Lung microvascular endothelial cell (primary cell): Measurements from ENCODE around the gene OSCP1. TPM values are rescaled to one million over a fixed set of nuclear protein-coding genes. Genes with fewer than 3 reads are reported as not detected.

Experiments used
- DNase-seq, 2 donors: peaks; one replicate each; pipeline versions ENCODE4 v3.0.0 to v3.0.0-alpha.2; 2010; ENCODE audit warnings: low read depth in 2 of 2
- total RNA-seq: library from RNA; depleted of rRNA; stranded (reverse); fragments of >200 nt; gene quantifications from 2 replicates; pipeline ENCODE4 v1.2.1, GENCODE V29; 2014

The OSCP1 gene
- total RNA-seq, 1 donor from 2014 or later, result 4.2 TPM

DNA sequence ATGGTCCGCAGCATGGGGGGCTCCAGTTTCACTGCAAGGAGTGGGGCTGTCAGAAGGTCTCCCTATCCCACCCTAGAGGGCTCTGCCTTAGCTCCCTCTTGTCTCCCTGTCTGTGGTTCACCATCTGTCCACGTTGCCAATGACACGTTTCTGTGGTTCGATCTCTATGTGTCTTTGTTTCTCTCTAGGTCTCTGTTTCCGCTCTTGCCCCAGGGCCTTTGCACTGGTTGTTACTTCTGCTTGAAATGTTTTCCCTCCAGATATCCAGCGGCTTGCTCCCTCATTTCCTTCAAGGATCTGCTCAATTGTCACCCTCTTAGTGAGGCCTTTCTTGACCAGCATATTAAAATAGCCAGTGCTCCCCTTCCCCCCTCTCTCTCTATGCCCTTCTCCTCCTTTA, 22.4 kb upstream of the OSCP1 start:
- no peak for DNase-seq

DNA sequence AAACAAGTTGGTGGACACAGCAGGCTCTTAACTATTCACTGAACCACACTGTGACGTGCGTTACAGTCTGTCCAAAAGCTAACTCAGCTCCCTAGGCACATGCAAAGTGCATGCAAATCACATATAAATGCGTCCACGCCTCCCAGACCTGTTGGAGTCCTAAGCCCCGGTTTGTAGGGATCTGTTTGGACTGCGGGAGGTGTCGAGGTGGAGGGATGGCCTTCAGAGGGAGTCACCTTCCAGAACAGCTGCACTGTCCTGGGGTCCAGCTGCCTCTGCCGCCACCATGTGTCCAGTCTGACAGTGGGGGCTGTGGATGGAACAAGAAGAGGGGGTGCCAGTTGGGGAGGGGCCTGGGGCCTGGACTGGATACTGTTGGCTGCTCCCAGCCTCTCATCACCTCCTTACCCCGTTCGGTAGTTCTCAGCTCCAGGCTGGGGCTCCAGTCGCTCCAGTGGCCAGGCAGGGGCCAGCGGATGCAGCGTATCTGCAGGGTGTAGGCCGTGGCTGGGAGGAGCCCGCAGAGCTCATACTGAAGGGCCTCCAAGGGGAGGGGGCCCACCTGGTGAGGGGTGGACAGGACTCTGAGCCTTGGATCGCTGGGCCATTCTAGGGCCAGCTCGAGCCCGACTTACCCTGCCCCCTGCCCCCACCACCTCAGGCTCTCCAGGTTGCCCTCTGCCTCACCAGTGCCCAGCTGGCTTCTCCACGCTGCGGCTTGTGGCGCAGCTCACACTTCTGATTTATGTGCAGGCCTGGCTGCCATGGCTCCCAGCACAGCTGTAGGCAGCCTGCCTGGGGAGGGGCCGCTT, 21.8 kb upstream of the OSCP1 start:
- no peak for DNase-seq

DNA sequence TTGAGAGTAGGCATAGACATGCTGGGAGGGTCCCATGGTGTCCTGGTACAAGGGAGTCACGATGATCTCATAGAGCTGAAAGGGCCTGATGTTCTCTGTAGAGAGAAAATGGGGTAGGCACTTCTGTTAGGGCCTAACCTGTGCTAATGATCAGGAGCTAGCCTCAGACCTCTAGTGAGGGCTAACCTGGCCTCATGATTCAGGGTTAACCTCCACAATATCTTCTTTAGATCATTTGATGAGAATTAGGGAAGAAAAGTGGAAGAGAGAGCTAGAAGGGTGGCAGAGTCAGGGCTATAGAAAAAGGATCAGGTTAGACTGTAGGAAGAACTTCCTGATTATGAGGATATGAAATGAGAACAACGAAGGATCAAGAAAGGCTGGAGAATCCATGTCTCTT, 18.9 kb upstream of the OSCP1 start:
- DNase-seq, result no peak

DNA sequence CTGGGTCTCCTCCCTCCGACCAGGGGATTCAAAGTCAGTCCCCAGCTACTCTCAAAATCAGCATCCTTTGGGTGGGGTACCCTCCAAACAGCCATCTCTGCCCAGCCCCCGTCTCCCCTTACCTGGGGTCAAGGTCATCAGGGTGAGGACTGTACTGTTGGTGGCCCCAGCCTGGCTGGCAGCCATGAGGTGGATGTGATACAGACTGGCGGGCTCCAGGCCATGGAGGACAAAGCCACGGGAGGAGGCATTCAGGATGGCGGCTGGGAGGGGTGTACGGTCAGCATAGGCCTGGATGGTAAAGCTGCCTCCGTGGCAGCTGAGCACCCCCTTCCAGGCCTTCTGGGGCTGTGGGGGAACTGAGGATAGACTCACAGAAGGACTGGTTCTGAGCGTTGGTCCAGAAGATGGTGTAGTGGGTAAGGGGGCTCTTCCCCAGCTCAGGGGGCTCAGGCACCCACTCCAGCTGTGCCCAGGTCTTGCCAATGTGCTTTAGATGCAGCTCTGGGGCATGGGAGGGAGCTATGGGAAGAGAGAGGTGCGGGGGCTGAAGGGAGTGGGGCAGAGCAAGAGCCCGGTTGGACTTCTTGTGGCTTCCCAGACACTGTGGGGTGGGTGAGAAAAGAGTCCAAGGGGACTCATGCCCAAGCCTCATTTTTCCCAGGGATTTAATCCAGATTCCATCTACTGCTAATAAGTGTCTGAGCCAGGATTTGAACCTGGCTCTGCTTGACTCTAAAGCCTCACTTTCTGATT, 17.6 kb upstream of the OSCP1 start:
- no peak for DNase-seq

DNA sequence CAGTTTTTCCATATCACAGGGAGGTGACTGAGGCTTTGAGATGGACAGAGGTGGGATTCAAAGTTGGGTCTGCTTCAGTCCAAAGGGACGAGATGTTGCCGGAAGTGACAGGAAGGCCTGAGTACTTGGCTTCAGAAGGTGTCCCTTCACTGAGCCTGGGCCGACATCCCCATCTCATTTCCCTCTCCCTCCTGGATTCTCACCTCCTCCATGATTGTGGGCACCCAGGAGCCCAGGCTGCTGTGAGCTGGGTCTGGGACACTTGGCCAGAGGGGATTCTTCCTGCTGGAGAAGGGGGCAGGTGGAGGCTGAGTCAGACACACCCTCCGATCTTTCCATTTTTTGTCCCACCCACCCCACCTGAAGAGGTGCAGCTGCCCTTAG, 16.8 kb upstream of the OSCP1 start:
- DNase-seq, result no peak

DNA sequence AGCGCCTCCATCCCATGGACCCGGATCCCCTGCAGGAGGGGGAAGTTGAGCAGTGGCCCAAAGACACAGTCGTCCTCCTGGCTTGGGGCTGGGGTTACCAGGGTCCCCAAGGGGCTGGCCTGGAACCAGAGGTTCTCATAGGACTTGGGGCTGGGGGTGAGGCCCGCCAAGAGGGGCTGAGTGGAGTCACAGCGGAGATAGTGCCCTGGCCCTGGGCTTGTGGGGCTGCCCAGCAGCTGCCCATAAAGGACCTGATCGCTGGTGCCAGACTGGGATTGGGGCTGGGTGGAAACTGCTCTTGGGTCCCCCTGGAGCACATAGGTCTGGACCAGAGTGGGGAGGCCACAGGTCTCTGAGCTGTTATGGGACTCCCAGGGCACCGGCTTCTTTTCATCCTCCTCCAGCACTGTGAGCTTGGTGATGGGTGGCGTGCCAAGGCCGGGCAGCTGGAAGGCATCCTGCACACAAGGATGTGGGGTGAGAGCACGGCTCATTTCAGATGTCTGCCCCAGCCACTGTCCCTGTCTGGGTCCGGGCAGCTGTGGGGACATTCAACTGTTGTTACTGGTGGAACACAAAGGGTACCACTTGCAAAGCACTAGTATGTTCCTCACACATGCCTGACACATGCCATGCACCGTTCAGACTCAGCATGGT, 16.2 kb upstream of the OSCP1 start:
- no peak for DNase-seq

DNA sequence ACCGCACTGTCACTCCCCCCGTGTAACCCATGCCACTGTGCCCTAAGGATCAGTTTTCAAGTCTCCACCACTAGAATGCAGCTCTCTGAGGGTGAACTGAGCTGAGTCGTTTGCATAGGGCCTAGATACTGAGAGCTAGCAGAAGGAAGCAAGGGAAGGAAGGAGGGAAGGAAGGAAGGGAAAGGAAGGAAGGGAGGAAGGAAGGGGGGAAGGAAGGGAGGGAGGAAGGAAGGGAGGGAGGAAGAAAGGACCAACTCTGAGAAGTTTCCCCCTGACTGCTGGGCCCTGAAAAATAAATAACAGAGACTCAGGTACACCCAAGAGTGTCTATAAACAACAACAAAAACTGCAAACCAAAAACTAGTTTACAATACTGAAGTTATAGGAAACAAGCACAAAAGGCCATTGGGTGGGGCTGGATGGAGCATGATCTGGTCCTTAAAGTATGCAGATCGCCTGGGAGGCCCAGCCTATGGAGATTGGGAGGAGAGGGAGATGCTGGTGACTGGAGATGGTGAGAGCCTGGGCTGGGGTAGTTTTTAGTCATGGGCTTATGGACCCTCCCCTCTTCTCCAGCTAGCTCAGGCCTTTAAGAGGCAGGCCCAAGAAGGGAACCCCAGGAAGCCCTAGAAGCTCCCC, 15.6 kb upstream of the OSCP1 start:
- no peak for DNase-seq

DNA sequence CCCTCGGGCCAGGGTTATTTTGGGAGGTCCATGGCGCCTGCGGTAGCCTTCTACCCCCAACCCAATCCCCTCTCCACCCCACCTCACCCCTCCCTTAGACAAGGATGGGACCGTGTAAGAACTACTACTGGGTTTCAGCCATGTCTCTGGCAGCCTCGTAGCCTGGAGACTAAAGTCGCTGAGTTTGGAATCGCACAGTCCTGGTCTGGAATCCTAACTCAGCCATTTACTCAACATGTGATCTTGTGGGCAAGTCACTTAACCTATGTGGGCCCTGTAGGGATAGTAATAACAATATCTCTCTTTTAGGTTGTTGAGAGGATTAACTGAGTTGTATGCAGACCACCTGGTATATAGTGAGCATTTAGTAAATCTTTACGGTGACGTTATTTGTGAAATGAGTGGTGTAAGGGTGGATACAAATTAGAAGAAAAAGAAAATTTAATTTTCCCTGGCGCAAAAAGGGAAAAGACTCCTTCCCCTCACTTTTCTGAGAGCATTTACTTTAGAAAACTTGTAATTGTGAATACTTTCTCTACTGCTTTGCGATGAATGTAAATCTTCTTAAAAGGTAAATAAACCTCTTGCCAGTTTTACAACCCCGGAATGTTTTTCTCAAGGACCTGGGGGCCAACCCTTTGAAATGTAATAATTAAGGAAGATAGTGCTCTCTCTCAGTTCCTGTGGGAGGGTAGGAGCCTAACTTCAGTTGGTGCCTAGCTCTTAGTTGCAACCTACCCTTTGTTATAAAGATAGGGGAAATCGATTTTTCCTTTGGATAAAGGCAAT, 14.5 kb upstream of the OSCP1 start:
- DNase-seq, result peak; percentile 22 to 33

DNA sequence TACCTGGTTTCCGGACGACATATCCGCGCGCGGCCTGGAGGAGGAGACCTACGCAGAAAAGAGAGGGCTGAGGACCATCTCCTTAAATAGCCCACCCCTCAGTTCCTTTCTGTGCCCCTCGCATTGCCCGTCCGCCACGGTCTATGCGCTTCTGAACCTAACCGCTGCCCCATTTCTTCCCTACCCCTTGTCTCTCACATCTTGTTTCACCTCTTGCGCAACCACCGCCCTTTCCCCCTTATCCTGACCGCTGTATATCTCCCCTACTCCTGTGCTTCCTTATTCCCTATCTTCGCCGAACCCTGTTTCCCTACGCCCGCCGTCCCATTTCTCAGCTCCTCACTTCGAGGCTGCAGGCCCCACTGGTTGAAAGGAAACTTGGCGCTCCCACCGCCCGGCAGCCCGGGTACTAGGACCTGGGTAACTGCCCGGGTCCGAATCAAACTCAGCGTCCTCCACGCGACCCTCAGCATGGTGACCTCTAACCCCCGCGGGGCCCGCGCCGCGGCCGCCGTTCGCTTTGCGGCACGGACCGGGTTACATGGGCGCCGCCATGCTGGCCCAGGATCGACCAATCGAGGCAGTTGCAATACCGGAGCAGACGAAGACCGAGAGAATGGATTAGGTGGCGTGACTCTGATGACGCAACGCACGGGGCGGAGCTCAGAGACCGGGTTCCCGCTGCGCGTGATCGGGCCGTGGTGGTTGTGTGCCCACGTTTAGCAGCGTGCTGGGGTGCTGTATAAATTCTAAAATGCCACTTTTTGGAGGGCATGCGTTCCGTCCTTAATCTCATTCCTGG, 13.8 kb upstream of the OSCP1 start, which contains the start of gene MRPS15:
TSS of gene MRPS15 (minus strand) at position 582 of the 802 bp plus-strand sequence. CDS start at position 473, 109 bp downstream.
- peak; percentile 94 to 97 for DNase-seq

DNA sequence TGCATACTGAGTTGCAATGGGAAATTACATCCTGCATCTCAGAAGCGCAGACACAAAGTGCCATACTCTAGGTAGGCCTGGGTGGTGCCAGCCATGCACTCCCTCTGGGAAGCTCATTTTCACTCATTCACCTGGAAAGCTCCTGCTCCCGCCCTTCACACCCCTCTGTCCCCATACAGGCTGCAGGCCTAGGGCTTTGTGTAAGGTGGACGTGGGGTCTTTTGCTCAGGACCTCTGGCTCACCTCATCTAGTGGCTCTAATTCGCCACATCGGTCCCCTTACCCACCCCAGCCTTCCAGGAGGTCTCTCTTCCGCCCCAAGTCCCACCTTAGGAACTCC, 13.2 kb upstream of the OSCP1 start:
- DNase-seq, result no peak

DNA sequence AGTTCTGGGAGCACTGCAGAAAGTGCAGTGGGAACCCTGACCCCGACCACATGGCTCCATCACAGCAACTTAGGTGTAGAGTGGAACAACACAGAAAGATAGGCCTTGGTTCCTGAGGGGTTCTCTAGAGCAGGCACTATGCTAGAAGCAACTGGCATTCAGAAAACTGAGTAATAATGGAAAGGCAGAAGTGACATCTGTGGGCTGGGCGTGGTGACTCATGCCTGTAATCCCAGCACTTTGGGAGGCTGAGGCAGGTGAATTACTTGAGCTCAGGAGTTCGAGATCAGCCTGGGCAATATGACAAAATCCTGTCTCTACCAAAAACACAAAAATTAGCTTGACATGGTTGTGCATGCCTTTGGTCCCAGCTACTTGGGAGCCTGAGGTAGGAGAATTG, 8.7 kb upstream of the OSCP1 start:
- no peak for DNase-seq

DNA sequence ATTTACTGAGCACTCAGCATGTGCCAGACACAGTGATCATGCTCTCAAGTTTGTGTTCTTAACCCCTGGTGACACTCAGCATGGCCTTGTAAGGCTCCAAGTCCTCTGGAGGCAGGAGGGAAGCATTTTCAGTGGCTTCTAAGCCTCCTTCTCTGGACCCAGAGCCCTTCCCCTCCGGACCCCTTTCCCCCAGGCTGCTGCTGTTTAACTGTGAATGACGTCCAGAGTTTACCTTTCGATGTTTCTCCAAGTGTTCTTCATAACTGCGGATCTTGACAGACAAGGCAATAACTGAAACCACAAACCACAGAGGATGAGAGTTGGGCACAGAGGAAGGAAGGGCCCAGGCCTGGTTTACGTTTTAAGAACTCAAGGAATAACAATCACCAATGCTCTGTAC, 7.4 kb upstream of the OSCP1 start:
- no peak for DNase-seq

DNA sequence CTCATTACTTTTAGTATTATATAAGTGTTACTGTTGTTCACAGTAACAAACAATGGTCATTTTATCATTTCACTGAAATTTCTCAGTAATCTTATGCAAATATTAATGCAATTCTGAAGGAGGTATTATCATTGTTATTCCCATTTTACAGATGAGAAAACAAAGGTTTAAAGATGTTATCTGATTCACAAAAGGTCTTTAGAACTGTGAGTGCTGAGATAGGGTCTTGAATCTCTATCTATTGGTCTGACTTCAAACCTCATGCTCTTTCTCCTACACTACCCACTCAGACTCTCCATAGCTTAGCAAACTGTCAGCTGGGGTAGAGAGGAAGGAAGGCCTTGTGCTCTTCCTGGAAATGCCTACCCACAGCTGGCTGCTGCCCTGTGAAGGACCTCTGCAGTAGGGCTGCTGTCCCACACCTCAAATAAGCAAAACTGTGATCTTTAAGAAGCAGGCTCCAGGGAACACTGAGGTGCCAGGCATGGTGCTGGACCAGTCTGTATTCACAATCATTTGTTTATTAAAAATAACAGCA, 6.2 kb upstream of the OSCP1 start:
- DNase-seq, result peak in 1 of 2 donors; percentile 62

DNA sequence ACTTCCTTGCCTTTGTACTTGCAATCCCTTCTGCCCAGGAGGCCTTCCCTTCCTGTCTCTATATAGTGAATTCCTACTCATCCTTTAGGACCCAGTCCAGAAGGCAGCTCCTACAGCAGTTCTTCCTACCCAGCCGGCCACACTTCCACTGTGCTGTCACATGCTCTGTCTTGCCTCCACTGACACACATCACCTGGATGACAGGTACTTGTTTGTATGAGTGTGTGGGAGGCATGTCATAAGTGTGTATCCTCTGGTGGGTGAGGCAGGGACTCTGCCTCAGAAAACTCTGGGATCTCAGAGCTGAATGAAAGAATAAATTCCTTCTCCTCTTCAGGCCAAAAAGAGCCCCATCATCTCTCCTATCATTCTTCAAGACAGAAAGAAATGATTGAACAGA, 5.1 kb upstream of the OSCP1 start:
- no peak for DNase-seq

DNA sequence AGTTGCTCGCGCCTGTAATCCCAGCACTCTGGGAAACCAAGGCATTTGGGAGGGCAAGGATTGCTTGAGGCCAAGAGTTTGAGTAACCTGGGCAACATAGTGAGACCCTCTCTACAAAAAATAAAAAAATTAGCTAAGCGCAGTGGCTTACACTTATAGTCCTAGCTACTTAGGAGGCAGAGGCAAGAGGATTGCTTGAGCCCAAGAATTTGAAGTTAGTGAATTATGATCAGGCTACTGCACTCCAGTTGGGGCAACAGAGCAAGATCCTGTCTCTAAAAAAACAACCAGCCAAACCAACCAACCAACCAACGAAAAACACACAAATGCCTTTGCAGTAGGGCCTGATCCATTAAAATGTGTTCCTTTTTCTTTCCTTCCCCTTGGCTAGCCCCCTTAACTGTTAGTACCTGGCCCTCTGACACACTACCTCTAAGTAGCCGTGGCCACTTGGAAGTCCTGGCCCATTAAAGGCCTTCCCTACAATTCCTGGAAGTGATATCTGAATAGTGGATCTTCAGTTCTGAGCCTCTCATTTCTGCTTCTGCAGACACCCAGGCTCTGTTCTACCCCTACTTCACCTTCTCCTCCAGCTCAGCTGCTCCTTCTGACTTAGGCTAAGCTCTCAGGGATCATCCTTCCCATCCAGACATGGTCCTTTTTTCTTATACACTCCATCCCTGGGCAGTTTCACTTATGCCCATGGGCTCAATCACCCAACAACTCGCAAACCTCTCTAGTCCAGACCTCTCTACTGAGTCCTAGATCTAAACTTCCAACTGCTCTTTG, 3.5 kb upstream of the OSCP1 start:
- DNase-seq, result no peak

DNA sequence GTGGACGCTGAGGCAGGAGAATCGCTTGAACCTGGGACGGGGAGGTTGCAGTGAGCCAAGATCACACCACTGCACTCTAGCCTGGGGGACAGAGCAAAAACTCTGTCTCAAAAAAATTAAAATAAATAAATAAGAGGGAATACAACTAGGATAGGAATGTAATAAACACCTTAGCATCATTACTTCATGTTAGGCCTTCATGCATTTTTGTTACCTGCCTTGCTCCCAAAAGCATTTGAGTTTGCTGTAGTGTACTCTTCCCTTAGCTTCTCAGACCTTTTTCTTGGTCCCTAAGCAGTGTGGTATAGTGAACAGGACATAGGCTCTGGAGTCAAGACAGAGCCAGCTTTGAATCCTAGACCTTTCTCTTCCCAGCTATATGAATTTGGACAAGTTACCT, 2.8 kb upstream of the OSCP1 start:
- no peak for DNase-seq

DNA sequence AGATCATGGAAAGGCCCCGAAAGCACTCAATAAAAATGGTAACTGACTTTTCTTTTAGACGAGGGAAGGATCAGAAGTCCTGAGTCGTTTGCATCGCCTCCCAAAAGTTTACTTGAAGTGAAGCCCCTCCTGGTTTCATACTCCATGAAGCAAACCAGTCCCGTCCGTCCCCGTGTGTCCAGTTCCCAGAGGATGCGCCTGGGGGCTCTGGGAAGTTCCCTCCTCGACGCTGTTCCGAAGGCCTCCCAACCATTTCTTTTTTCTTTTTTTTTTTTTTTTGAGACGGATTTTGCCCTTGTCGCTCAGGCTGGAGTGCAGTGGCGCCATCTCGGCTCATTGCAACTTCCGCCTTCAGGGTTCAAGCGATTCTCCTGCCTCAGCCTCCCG, 661 bp upstream of the OSCP1 start:
- no peak for DNase-seq

DNA sequence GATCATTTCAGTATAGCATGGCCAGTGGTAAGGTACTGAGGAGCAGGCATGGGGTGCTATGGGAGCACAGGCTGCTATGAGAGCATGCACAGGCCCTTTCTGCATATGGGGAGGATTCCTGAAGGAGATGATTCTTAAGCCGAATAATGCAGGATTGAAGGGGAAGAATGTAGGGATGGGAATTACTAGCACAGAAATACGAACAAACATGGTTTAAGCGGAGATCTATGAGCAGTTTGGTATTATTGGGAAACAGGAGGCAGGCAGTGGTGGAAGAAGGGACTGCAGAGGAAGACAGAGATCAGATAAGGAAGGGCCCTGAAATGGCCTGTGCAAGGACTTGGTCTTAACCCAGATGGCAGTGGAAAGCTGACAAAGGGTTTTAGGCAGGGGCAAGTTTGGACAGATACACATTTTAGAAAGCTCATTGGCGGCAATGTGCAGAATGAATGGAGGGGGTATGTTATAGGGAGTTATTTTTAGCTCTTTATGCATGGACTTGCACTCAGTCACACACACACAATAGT, 1.7 kb downstream of the OSCP1 start:
- no peak for DNase-seq

DNA sequence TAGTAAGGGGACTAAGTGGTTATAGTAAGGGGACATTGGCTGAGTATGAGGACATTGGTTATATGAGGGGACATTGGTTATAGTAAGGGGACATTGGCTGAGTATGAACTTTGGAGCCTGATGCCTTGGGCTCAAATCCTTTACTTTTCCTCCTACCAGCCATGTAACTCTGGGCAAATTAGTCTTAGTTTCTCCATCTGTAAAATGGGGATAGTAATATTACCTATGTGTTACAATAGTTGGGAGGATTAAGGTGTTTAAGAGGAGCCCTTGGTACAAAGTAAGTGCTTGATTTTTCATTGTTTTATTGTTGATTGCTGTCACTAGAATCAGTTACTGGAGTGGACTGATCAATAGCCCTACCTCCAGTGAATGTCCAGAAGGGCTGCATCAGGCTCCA, 2.8 kb downstream of the OSCP1 start:
- DNase-seq, result no peak
